Measurements from ENCODE around the gene KCNJ14.

KCNJ14 gene

GRCh38 chr19:48469289-48469881 is 14.0 kb downstream of the KCNJ14 start, which contains the start of gene CYTH2:
Gene CYTH2, plus strand, starts transcription at chr19:48469369. Its CDS starts 139 bp downstream, at chr19:48469508.
- no peak for DNase-seq (ENCODE audit: extremely low read depth, low read depth)
- no peak for TF ChIP-seq CTCF (IDR thresholded peaks at IDR 0.05; ENCODE audit: low read depth, low read length, missing control alignments)
- H3K4me3 ChIP-seq (replicated peaks; ENCODE audit: low read depth, low read length), result peak within 1 kb of the TSS; percentile 58

- H3K4me3 ChIP-seq (replicated peaks; ENCODE audit: low read depth, low read length), result peak overlapping the region; percentile 58
- no peak for DNase-seq (ENCODE audit: extremely low read depth, low read depth)
- no peak for TF ChIP-seq CTCF (IDR thresholded peaks at IDR 0.05; ENCODE audit: low read depth, low read length, missing control alignments)
Observed at GRCh38 chr19:48469934-48470680, 14.7 kb downstream of the KCNJ14 start.

GRCh38 chr19:48470856-48471255 is 15.5 kb downstream of the KCNJ14 start:
- no peak for TF ChIP-seq CTCF (IDR thresholded peaks at IDR 0.05; ENCODE audit: low read depth, low read length, missing control alignments)
- peak overlapping the region; percentile 58 for H3K4me3 ChIP-seq (replicated peaks; ENCODE audit: low read depth, low read length)
- no peak for DNase-seq (ENCODE audit: extremely low read depth, low read depth)

- TF ChIP-seq CTCF (IDR thresholded peaks at IDR 0.05; ENCODE audit: low read depth, low read length, missing control alignments), result no peak
- DNase-seq (ENCODE audit: extremely low read depth, low read depth), result no peak
- H3K4me3 ChIP-seq (replicated peaks; ENCODE audit: low read depth, low read length), result no peak overlapping the region
Observed at GRCh38 chr19:48471836-48472235, 16.5 kb downstream of the KCNJ14 start.

- H3K4me3 ChIP-seq (replicated peaks; ENCODE audit: low read depth, low read length), result no peak overlapping the region
Observed at GRCh38 chr19:48473161-48473966, 18.0 kb downstream of the KCNJ14 start.

More at GRCh38 chr19:48473161-48473966, 18.0 kb downstream of the KCNJ14 start:
- DNase-seq (ENCODE audit: extremely low read depth, low read depth), result no peak
- TF ChIP-seq CTCF (IDR thresholded peaks at IDR 0.05; ENCODE audit: low read depth, low read length, missing control alignments), result no peak

Measured in HFF-Myc (cell line).